Liver (tissue), 3 donors: ENCODE measurements around the gene CTDSPL2.

ENCODE experiments used
- EGR1 ChIP-seq, 2 donors: IDR thresholded peaks; 2 replicates each; pipeline ENCODE4 v1.6.1; 2016 to 2018; ENCODE audit warnings: antibody characterized with exemption in 2 of 2, low read depth in 2 of 2
- FOXA2 ChIP-seq: IDR thresholded peaks from 2 replicates; pipeline ENCODE4 v1.6.1; 2016; ENCODE audit warnings: antibody characterized with exemption
- JUND ChIP-seq, 2 donors: IDR thresholded peaks; 2 replicates each; pipeline ENCODE4 v1.6.1; 2016; ENCODE audit warnings: antibody characterized with exemption in 2 of 2
- NR2F2 ChIP-seq: IDR thresholded peaks from 2 replicates; pipeline ENCODE4 v1.6.1; 2016; ENCODE audit warnings: antibody characterized with exemption
- RAD21 ChIP-seq, 2 donors: IDR thresholded peaks; 2 replicates each; pipeline ENCODE4 v1.6.1; 2016; ENCODE audit warnings: antibody characterized with exemption in 2 of 2, mild to moderate bottlenecking in 2 of 2
- SP1 ChIP-seq: IDR thresholded peaks from 2 replicates; pipeline ENCODE4 v1.6.1; 2018; ENCODE audit warnings: antibody characterized with exemption, mild to moderate bottlenecking
- YY1 ChIP-seq: IDR thresholded peaks from 2 replicates; pipeline ENCODE4 v1.6.1; 2016; ENCODE audit warnings: antibody characterized with exemption, mild to moderate bottlenecking
- TF ChIP-seq, protein P1 (sequence below): fragments of 150-350 bp; IDR thresholded peaks from 2 replicates; pipeline ENCODE4 v1.5.1; 2017; ENCODE audit warnings: improper control_type of control experiment, low read depth, low read length; ENCODE audit not compliant: missing input control
- TF ChIP-seq, protein P2 (sequence below): IDR thresholded peaks from 2 replicates; pipeline ENCODE4 v1.6.1; 2016; ENCODE audit warnings: antibody characterized with exemption
- TF ChIP-seq, protein P3 (sequence below): IDR thresholded peaks from 2 replicates; pipeline ENCODE4 v1.6.1; 2016; ENCODE audit warnings: antibody characterized with exemption
- TF ChIP-seq, protein P4 (sequence below): IDR thresholded peaks from 2 replicates; pipeline ENCODE4 v1.6.1; 2016; ENCODE audit warnings: antibody characterized with exemption
- TF ChIP-seq, protein P5 (sequence below): IDR thresholded peaks from 2 replicates; pipeline ENCODE4 v1.6.1; 2016; ENCODE audit warnings: antibody characterized with exemption, mild to moderate bottlenecking
- donor health status: healthy.
- donor health status: healthy.

DNA sequence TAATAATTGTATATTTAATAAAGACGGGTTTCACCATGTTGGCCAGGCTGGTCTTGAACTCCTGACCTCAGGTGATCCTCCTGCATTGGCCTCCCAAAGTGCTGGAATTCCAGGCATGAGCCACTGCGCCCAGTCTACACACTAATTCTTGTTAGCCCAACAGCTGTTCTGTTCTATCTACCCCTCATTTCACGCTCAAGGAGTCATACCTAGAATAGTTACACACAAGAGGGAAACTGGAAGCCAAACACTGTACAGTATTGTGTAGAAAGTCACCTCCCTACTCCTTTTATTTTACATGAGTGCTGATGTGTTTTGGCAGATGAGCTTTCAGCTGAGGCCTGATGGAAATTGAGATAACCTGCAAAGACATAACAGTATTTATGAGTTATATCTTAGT, 13.4 kb upstream of the CTDSPL2 start:
- TF ChIP-seq, protein P1, sequence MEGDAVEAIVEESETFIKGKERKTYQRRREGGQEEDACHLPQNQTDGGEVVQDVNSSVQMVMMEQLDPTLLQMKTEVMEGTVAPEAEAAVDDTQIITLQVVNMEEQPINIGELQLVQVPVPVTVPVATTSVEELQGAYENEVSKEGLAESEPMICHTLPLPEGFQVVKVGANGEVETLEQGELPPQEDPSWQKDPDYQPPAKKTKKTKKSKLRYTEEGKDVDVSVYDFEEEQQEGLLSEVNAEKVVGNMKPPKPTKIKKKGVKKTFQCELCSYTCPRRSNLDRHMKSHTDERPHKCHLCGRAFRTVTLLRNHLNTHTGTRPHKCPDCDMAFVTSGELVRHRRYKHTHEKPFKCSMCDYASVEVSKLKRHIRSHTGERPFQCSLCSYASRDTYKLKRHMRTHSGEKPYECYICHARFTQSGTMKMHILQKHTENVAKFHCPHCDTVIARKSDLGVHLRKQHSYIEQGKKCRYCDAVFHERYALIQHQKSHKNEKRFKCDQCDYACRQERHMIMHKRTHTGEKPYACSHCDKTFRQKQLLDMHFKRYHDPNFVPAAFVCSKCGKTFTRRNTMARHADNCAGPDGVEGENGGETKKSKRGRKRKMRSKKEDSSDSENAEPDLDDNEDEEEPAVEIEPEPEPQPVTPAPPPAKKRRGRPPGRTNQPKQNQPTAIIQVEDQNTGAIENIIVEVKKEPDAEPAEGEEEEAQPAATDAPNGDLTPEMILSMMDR: no peak
- TF ChIP-seq FOXA2 (no peak), YY1 (no peak), JUND (IDR thresholded peaks at IDR 0.05) (no peak), SP1 (no peak), RAD21 (IDR thresholded peaks at IDR 0.05) (no peak), NR2F2 (no peak), EGR1 (IDR thresholded peaks at IDR 0.05; ENCODE audit: low read depth in 2 of 2) (no peak)
- TF ChIP-seq, protein P2, sequence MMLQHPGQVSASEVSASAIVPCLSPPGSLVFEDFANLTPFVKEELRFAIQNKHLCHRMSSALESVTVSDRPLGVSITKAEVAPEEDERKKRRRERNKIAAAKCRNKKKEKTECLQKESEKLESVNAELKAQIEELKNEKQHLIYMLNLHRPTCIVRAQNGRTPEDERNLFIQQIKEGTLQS: no peak
- TF ChIP-seq, protein P3, sequence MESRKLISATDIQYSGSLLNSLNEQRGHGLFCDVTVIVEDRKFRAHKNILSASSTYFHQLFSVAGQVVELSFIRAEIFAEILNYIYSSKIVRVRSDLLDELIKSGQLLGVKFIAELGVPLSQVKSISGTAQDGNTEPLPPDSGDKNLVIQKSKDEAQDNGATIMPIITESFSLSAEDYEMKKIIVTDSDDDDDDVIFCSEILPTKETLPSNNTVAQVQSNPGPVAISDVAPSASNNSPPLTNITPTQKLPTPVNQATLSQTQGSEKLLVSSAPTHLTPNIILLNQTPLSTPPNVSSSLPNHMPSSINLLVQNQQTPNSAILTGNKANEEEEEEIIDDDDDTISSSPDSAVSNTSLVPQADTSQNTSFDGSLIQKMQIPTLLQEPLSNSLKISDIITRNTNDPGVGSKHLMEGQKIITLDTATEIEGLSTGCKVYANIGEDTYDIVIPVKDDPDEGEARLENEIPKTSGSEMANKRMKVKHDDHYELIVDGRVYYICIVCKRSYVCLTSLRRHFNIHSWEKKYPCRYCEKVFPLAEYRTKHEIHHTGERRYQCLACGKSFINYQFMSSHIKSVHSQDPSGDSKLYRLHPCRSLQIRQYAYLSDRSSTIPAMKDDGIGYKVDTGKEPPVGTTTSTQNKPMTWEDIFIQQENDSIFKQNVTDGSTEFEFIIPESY: no peak
- TF ChIP-seq, protein P4, sequence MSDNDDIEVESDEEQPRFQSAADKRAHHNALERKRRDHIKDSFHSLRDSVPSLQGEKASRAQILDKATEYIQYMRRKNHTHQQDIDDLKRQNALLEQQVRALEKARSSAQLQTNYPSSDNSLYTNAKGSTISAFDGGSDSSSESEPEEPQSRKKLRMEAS: no peak
- TF ChIP-seq, protein P5, sequence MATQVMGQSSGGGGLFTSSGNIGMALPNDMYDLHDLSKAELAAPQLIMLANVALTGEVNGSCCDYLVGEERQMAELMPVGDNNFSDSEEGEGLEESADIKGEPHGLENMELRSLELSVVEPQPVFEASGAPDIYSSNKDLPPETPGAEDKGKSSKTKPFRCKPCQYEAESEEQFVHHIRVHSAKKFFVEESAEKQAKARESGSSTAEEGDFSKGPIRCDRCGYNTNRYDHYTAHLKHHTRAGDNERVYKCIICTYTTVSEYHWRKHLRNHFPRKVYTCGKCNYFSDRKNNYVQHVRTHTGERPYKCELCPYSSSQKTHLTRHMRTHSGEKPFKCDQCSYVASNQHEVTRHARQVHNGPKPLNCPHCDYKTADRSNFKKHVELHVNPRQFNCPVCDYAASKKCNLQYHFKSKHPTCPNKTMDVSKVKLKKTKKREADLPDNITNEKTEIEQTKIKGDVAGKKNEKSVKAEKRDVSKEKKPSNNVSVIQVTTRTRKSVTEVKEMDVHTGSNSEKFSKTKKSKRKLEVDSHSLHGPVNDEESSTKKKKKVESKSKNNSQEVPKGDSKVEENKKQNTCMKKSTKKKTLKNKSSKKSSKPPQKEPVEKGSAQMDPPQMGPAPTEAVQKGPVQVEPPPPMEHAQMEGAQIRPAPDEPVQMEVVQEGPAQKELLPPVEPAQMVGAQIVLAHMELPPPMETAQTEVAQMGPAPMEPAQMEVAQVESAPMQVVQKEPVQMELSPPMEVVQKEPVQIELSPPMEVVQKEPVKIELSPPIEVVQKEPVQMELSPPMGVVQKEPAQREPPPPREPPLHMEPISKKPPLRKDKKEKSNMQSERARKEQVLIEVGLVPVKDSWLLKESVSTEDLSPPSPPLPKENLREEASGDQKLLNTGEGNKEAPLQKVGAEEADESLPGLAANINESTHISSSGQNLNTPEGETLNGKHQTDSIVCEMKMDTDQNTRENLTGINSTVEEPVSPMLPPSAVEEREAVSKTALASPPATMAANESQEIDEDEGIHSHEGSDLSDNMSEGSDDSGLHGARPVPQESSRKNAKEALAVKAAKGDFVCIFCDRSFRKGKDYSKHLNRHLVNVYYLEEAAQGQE: no peak
